HepG2 (cell line): Measurements from ENCODE around the gene DGKB. TPM values are rescaled to one million over a fixed set of nuclear protein-coding genes. Genes with fewer than 3 reads are reported as not detected.

Experiments used
- ATAC-seq: fragments of 200-7000 bp; cut with Tn5 transposase; 3 replicates; pipeline ENCODE4 v1.9.1; 2020; ENCODE audit warnings: mild to moderate bottlenecking, moderate library complexity
- BruUV-seq: library from RNA; stranded (reverse); fragments of 400-500 nt; replicated peaks from 2 replicates; lab custom pipeline; 2021; lab: Mats Ljungman, UMichigan
- CTCF ChIA-PET: fragments of 300-600 bp; formaldehyde crosslinking; extraction: SDS; loops from one replicate; lab custom pipeline; 2021; ENCODE audit warnings: low total read pairs, inconsistent platforms, low intra/inter-chr PET ratio; lab: Yijun Ruan, JAX
- POLR2A ChIA-PET: fragments of 350-600 bp; sonication (Branson Sonifier 250); formaldehyde crosslinking; loops from one replicate; lab custom pipeline; 2020; ENCODE audit warnings: antibody characterized with exemption, inconsistent platforms; lab: Yijun Ruan, JAX
- DNase-seq: peaks from one replicate; pipeline ENCODE4 v3.0.0-alpha.2; 2015; ENCODE audit warnings: low spot score
- FAIRE-seq: peaks from 3 replicates; lab custom pipeline; 2011; peaks lifted over from hg19 to GRCh38; lab: Jason Lieb, UNC
- H2AFZ ChIP-seq: one replicate; pipeline ENCODE4 v1.6.1; 2011; ENCODE audit warnings: low read length, inconsistent platforms
- H3K27ac ChIP-seq: fragments of 300-600 bp; 3 replicates; pipeline ENCODE4 v1.8.0; 2011; ENCODE audit warnings: mixed run types, mild to moderate bottlenecking, mixed read lengths, low read length, inconsistent platforms; ENCODE audit not compliant: insufficient read depth; ENCODE audit errors: extremely low read length
- H3K27me3 ChIP-seq, 2 experiments: fragments of 200-600 bp in 1 of 2; 2 replicates in 1 of 2; 3 replicates in 1 of 2; pipeline versions ENCODE4 v1.6.0 to v1.8.0; 2011; ENCODE audit warnings: low read length in 2 of 2, mild to moderate bottlenecking in 2 of 2, moderate library complexity in 2 of 2, inconsistent platforms in 1 of 2; ENCODE audit not compliant: insufficient read depth in 2 of 2, control insufficient read depth in 1 of 2
- H3K36me3 ChIP-seq, 2 experiments: fragments of 200-600 bp in 1 of 2; replicated peaks in 1 of 2; 2 replicates in 1 of 2; 3 replicates in 1 of 2; pipeline versions ENCODE4 v1.5.1 to v1.8.0; 2011; ENCODE audit warnings: low read length in 2 of 2, inconsistent platforms in 1 of 2; ENCODE audit not compliant: insufficient read depth in 2 of 2, control insufficient read depth in 1 of 2
- H3K4me1 ChIP-seq: 2 replicates; pipeline ENCODE4 v1.5.1; 2012; ENCODE audit warnings: low read length, inconsistent platforms; ENCODE audit not compliant: insufficient read depth
- H3K4me2 ChIP-seq: 2 replicates; pipeline ENCODE4 v1.6.0; 2011; ENCODE audit warnings: low read depth, low read length, inconsistent platforms
- H3K4me3 ChIP-seq, 3 experiments: fragments of 200-600 bp in 1 of 3; sonication (generic), shearing (Covaris generic) in 1 of 3; replicated peaks in 1 of 3; 2 replicates each; pipeline ENCODE4 v1.5.1; 2011 to 2016; ENCODE audit warnings: low read length in 3 of 3, inconsistent platforms in 2 of 3, low read depth in 2 of 3, mild to moderate bottlenecking in 2 of 3, control low read depth in 1 of 3, mixed read lengths in 1 of 3; ENCODE audit not compliant: insufficient read depth in 1 of 3
- H3K79me2 ChIP-seq: one replicate; pipeline ENCODE4 v1.6.1; 2011; ENCODE audit warnings: low read length, inconsistent platforms; ENCODE audit not compliant: insufficient read depth
- H3K9ac ChIP-seq: 2 replicates; pipeline ENCODE4 v1.6.0; 2011; ENCODE audit warnings: mild to moderate bottlenecking, low read depth, low read length, inconsistent platforms; ENCODE audit not compliant: insufficient read depth
- H3K9me3 ChIP-seq: 2 replicates; pipeline ENCODE4 v1.5.1; 2012; ENCODE audit warnings: mild to moderate bottlenecking, low read length
- H4K20me1 ChIP-seq: 2 replicates; pipeline ENCODE4 v1.6.0; 2011; ENCODE audit warnings: inconsistent platforms, mild to moderate bottlenecking, low read length, moderate library complexity; ENCODE audit not compliant: insufficient read depth
- NFE2L1 ChIP-seq: sonication (generic); formaldehyde crosslinking; IDR thresholded peaks from 2 replicates; pipeline ENCODE4 v1.4.0; 2020; ENCODE audit warnings: missing genetic modification reagents, mild to moderate bottlenecking, borderline replicate concordance
- POLR2AphosphoS2 ChIP-seq: IDR thresholded peaks from 2 replicates; pipeline ENCODE4 v1.6.1; 2011; ENCODE audit warnings: low read depth, low read length, improper control_type of control experiment
- REL ChIP-seq: sonication (generic); formaldehyde crosslinking; conservative IDR thresholded peaks from 2 replicates; pipeline ENCODE4 v1.8.0; 2022; ENCODE audit warnings: mild to moderate bottlenecking, missing genetic modification reagents, moderate library complexity
- SMARCC2 ChIP-seq: fragments of 450-650 bp; IDR thresholded peaks from 2 replicates; pipeline ENCODE4 v1.6.1; 2017; ENCODE audit warnings: antibody characterized with exemption, mild to moderate bottlenecking
- TAF15 ChIP-seq: fragments of 200-400 bp; formaldehyde crosslinking; IDR thresholded peaks from one replicate; pipeline ENCODE4 v1.6.1; 2018; ENCODE audit warnings: mild to moderate bottlenecking, low read depth, low read length; ENCODE audit not compliant: poor library complexity, severe bottlenecking
- ZFP1 ChIP-seq: IDR thresholded peaks from 2 replicates; pipeline ENCODE4 v1.6.1; 2016
- ZFP82 ChIP-seq: sonication (generic); formaldehyde crosslinking; IDR thresholded peaks from 2 replicates; pipeline ENCODE4 v1.5.1; 2020; ENCODE audit warnings: mild to moderate bottlenecking, missing genetic modification reagents, borderline replicate concordance
- ZFY ChIP-seq: sonication (generic); formaldehyde crosslinking; IDR thresholded peaks from 2 replicates; pipeline ENCODE4 v1.4.0; 2020; ENCODE audit warnings: missing genetic modification reagents
- ZNF138 ChIP-seq: sonication (generic); formaldehyde crosslinking; IDR thresholded peaks from 2 replicates; pipeline ENCODE4 v1.5.0; 2020; ENCODE audit warnings: mild to moderate bottlenecking, low read depth, missing genetic modification reagents
- ZNF17 ChIP-seq: sonication (generic); formaldehyde crosslinking; IDR thresholded peaks from 2 replicates; pipeline ENCODE4 v1.5.0; 2020; ENCODE audit warnings: mild to moderate bottlenecking, missing genetic modification reagents
- ZNF24 ChIP-seq: fragments of 450-650 bp; IDR thresholded peaks from 2 replicates; pipeline ENCODE4 v1.6.1; 2017; ENCODE audit warnings: antibody characterized with exemption, mild to moderate bottlenecking
- ZNF33B ChIP-seq: sonication (generic); formaldehyde crosslinking; IDR thresholded peaks from 2 replicates; pipeline ENCODE4 v1.5.1; 2020; ENCODE audit warnings: mild to moderate bottlenecking, missing genetic modification reagents
- ZNF501 ChIP-seq: sonication (generic); formaldehyde crosslinking; IDR thresholded peaks from 2 replicates; pipeline ENCODE4 v1.5.1; 2020; ENCODE audit warnings: mild to moderate bottlenecking, moderate library complexity, missing genetic modification reagents
- ZNF543 ChIP-seq: sonication (generic); formaldehyde crosslinking; IDR thresholded peaks from 2 replicates; pipeline ENCODE4 v1.4.0; 2020; ENCODE audit warnings: mild to moderate bottlenecking, missing genetic modification reagents
- ZNF652 ChIP-seq: IDR thresholded peaks from 2 replicates; pipeline ENCODE4 v1.6.1; 2016; ENCODE audit warnings: low read depth, borderline replicate concordance
- ZNF883 ChIP-seq: sonication (generic); formaldehyde crosslinking; IDR thresholded peaks from 2 replicates; pipeline ENCODE4 v1.5.1; 2020; ENCODE audit warnings: mild to moderate bottlenecking, missing genetic modification reagents; ENCODE audit errors: not compliant biosample characterization
- WGBS: methylation state at CpG from one replicate; pipeline ENCODE4 v1.1.6; 2017; ENCODE audit warnings: low lambda C conversion rate; 5-methylcytosine and 5-hydroxymethylcytosine counted together
- in situ Hi-C: cut with HindIII; loops from 2 replicates; pipeline ENCODE4 v1.10.0; 2017; ENCODE audit warnings: low pct_unique_long_range_greater_than_20kb; ENCODE audit not compliant: extremely low pct_ligation_motif_present
- intact Hi-C: fragments of 100-400 bp; cut with micrococcal nuclease; formaldehyde crosslinking; loops from one replicate; pipeline ENCODE4 v1.10.0; 2022; ENCODE audit not compliant: unreplicated experiment
- polyA plus RNA-seq, 8 experiments: library from polyadenylated mRNA; depleted of rRNA in 3 of 8; stranded (reverse) in 7 of 8; unstranded in 1 of 8; fragments of >200 nt; fragmentation: Illumina TruSeq in 4 of 8; extraction: Trizol in 4 of 8; gene quantifications; 2 replicates each; pipeline versions ENCODE4 v1.2.1 to v1.2.3, GENCODE V29; 2011 to 2016; ENCODE audit warnings: low read depth in 4 of 8, missing spikeins in 1 of 8, mixed read lengths in 1 of 8; ENCODE audit not compliant: insufficient read depth in 1 of 8
- total RNA-seq, 5 experiments: library from RNA; depleted of rRNA; stranded (reverse); fragments of >200 nt; fragmentation: Illumina TruSeq; extraction: Trizol; gene quantifications; 2 replicates each; pipeline ENCODE4 v1.2.3, GENCODE V29; 2016; ENCODE audit warnings: low read depth in 1 of 5
- TF ChIP-seq, protein P1 (sequence below): sonication (generic); formaldehyde crosslinking; IDR thresholded peaks from 2 replicates; pipeline ENCODE4 v1.9.0; 2021; ENCODE audit warnings: missing genetic modification reagents, borderline replicate concordance
- TF ChIP-seq, protein P2 (sequence below): sonication (generic); formaldehyde crosslinking; IDR thresholded peaks from 2 replicates; pipeline ENCODE4 v1.5.0; 2020; ENCODE audit warnings: missing genetic modification reagents
- TF ChIP-seq, protein P3 (sequence below): sonication (generic); formaldehyde crosslinking; conservative IDR thresholded peaks from 2 replicates; pipeline ENCODE4 v1.8.0; 2022; ENCODE audit warnings: missing genetic modification reagents

Gene DGKB
- total and polyA plus RNA-seq, 2 of the 13 experiments (the other 11 are each of a cell fraction or from before 2014, with no cell fraction given): not detected

DNA sequence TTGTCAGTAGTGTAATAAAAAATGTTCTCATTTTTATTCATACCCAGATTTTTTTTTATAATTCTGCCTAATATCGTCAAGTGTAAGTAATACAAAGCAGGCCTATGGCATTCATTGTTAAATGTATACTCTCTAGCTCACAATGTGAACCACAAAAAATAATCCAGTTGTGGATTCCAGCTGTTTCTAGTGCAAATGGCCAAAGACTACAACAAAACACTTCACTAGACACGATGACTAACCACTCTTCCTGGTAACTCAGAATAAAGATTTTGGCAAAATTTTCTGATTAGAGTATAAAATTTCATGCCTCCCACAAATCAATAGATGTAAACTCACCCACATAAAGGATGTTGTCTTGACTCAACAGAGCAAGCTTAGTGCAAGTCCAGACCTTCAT, 396.6 kb downstream of the DGKB start (continued):
- TF ChIP-seq, protein P1, sequence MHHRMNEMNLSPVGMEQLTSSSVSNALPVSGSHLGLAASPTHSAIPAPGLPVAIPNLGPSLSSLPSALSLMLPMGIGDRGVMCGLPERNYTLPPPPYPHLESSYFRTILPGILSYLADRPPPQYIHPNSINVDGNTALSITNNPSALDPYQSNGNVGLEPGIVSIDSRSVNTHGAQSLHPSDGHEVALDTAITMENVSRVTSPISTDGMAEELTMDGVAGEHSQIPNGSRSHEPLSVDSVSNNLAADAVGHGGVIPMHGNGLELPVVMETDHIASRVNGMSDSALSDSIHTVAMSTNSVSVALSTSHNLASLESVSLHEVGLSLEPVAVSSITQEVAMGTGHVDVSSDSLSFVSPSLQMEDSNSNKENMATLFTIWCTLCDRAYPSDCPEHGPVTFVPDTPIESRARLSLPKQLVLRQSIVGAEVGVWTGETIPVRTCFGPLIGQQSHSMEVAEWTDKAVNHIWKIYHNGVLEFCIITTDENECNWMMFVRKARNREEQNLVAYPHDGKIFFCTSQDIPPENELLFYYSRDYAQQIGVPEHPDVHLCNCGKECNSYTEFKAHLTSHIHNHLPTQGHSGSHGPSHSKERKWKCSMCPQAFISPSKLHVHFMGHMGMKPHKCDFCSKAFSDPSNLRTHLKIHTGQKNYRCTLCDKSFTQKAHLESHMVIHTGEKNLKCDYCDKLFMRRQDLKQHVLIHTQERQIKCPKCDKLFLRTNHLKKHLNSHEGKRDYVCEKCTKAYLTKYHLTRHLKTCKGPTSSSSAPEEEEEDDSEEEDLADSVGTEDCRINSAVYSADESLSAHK: no peak
- no peak for TF ChIP-seq ZNF138
- TF ChIP-seq POLR2AphosphoS2: no peak
- TF ChIP-seq REL (CRISPR knock-in tag): no peak
- TF ChIP-seq ZFP82 (CRISPR knock-in tag): no peak
- no peak for TF ChIP-seq ZFY (CRISPR knock-in tag)
- no peak for TF ChIP-seq ZNF652
- TF ChIP-seq ZNF501 (CRISPR knock-in tag): no peak
- no peak for TF ChIP-seq TAF15

DNA sequence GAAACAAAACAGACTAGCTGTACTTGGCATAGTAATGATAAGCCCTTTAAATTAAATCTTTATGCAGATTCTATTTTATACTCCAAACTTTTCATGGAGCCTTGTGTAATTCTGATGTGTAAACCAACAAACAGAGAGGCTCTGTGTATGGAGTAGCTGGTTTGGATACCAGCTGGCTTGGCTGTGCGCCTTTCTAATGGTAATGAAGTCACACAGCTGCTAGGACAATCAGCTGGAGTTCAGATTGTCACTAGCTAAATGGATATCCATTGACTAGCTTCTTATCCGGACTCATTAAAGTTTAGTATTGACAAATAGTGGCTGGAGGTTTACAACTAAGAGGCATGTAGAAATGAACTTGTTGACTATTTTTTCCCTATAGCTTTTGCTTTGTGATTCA, 398.4 kb downstream of the DGKB start:
- FAIRE-seq (no peak), ATAC-seq (no peak), DNase-seq (no peak)
- Histone ChIP-seq H3K27ac (no peak overlapping the region), H3K27me3 (no peaks in the 10 kb centered on the region), H3K4me1 (no peaks in the 10 kb centered on the region), H3K79me2 (no peaks in the 10 kb centered on the region), H2AFZ (no peak overlapping the region), H4K20me1 (no peaks in the 10 kb centered on the region), H3K9me3 (peaks cover 88% of the 10 kb centered on the region), H3K9ac (no peak overlapping the region), H3K4me2 (no peak overlapping the region), H3K4me3 (no peak overlapping the region), H3K36me3 (no peaks in the 10 kb centered on the region)
- in situ Hi-C loops (no loop called here), intact Hi-C loops (loop anchor here (10.0 kb wide), 1 partner anchor 679 kb away; no protein-coding TSS in a partner anchor)
- no peak for TF ChIP-seq ZNF33B (CRISPR knock-in tag)
- no peak for TF ChIP-seq ZNF17
- no peak for TF ChIP-seq NFE2L1 (CRISPR knock-in tag)
- no peak for TF ChIP-seq ZNF883 (CRISPR knock-in tag)
- TF ChIP-seq ZNF24: no peak
- no peak for TF ChIP-seq ZNF543 (CRISPR knock-in tag)
- TF ChIP-seq, protein P2, sequence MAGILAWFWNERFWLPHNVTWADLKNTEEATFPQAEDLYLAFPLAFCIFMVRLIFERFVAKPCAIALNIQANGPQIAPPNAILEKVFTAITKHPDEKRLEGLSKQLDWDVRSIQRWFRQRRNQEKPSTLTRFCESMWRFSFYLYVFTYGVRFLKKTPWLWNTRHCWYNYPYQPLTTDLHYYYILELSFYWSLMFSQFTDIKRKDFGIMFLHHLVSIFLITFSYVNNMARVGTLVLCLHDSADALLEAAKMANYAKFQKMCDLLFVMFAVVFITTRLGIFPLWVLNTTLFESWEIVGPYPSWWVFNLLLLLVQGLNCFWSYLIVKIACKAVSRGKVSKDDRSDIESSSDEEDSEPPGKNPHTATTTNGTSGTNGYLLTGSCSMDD (CRISPR knock-in tag): no peak
- no peak for TF ChIP-seq SMARCC2
- no peak for TF ChIP-seq ZFP1 (CRISPR knock-in tag)
- TF ChIP-seq, protein P3, sequence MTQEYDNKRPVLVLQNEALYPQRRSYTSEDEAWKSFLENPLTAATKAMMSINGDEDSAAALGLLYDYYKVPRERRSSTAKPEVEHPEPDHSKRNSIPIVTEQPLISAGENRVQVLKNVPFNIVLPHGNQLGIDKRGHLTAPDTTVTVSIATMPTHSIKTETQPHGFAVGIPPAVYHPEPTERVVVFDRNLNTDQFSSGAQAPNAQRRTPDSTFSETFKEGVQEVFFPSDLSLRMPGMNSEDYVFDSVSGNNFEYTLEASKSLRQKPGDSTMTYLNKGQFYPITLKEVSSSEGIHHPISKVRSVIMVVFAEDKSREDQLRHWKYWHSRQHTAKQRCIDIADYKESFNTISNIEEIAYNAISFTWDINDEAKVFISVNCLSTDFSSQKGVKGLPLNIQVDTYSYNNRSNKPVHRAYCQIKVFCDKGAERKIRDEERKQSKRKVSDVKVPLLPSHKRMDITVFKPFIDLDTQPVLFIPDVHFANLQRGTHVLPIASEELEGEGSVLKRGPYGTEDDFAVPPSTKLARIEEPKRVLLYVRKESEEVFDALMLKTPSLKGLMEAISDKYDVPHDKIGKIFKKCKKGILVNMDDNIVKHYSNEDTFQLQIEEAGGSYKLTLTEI (CRISPR knock-in tag): no peak
- no TSS peak for BruUV-seq
- ChIA-PET POLR2A (no interaction called here), CTCF (no interaction called here)
- 20% methylated on average over 2 of the region's 2 CpGs for WGBS
